Choroid plexus epithelial cell (primary cell): ENCODE results near the gene KIF23.

Experiments
- DNase-seq: peaks from one replicate; pipeline ENCODE4 v3.0.0-alpha.2; 2010; ENCODE audit warnings: low read depth
- H3K4me3 ChIP-seq: 2 replicates; pipeline ENCODE4 v1.5.1; 2011; ENCODE audit warnings: low read depth, mild to moderate bottlenecking, control low read depth, low read length, moderate library complexity
- CTCF ChIP-seq: conservative IDR thresholded peaks from 2 replicates; pipeline ENCODE4 v1.5.1; 2011; ENCODE audit warnings: low read depth, mild to moderate bottlenecking, control low read depth, inconsistent platforms, low read length, moderate library complexity

KIF23 gene

GRCh38 chr15:69472046-69472445 lies 57.9 kb downstream of the KIF23 start:
- no peak for DNase-seq
- TF ChIP-seq CTCF: no peak
- no peak overlapping the region for H3K4me3 ChIP-seq

- DNase-seq: no peak
- no peak overlapping the region for H3K4me3 ChIP-seq
- TF ChIP-seq CTCF: no peak
These were observed 58.4 kb downstream of the KIF23 start for GRCh38 chr15:69472562-69472961.

- no peak for TF ChIP-seq CTCF
- DNase-seq: peak; percentile 19
- H3K4me3 ChIP-seq: no peak overlapping the region
These were observed 60.1 kb downstream of the KIF23 start for GRCh38 chr15:69474291-69474690.

GRCh38 chr15:69474846-69475455 lies 60.8 kb downstream of the KIF23 start:
- H3K4me3 ChIP-seq: no peak overlapping the region
- peak; percentile 17 for TF ChIP-seq CTCF
- no peak for DNase-seq

GRCh38 chr15:69475769-69476358 lies 61.7 kb downstream of the KIF23 start:
- peak; percentile 96 for TF ChIP-seq CTCF
- H3K4me3 ChIP-seq: no peak overlapping the region
- DNase-seq: peak; percentile 83

GRCh38 chr15:69476704-69477473 lies 62.7 kb downstream of the KIF23 start:
- H3K4me3 ChIP-seq: no peak overlapping the region
- DNase-seq: no peak
- TF ChIP-seq CTCF: no peak
